ENCODE data around the gene RDH8. TPM values are rescaled to one million over a fixed set of nuclear protein-coding genes. Genes with fewer than 3 reads are reported as not detected.

The RDH8 gene
- total and polyA plus RNA-seq, 2 of the 4 experiments (the other 2 are of a cell fraction): 0.18 TPM; not detected in 1

GRCh38 chr19:9972103-9972502 is 41.2 kb upstream of the RDH8 start:
- TF ChIP-seq CEBPB (IDR thresholded peaks at IDR 0.05; ENCODE audit: low read depth, low read length) (no peak), MAZ (IDR thresholded peaks at IDR 0.05; ENCODE audit: borderline replicate concordance, low read depth, low read length) (no peak), CHD1 (IDR thresholded peaks at IDR 0.05; ENCODE audit: low read depth, low read length) (no peak), POLR2A (IDR thresholded peaks at IDR 0.05; ENCODE audit: low read depth, low read length) (no peak), RAD21 (IDR thresholded peaks at IDR 0.05; ENCODE audit: low read length) (no peak), USF2 (IDR thresholded peaks at IDR 0.05; ENCODE audit: low read depth, low read length) (no peak), ELK1 (IDR thresholded peaks at IDR 0.05; ENCODE audit: borderline replicate concordance, low read depth, low read length) (no peak), FOS (IDR thresholded peaks at IDR 0.05; ENCODE audit: low read depth, low read length) (no peak), NFE2L2 (IDR thresholded peaks at IDR 0.05; ENCODE audit: low read depth, low read length) (no peak), RFX5 (IDR thresholded peaks at IDR 0.05; ENCODE audit: low read depth, low read length) (no peak), BHLHE40 (IDR thresholded peaks at IDR 0.05; ENCODE audit: low read depth, low read length) (no peak), RCOR1 (IDR thresholded peaks at IDR 0.05; ENCODE audit: insufficient replicate concordance, low read length) (no peak), SMC3 (IDR thresholded peaks at IDR 0.05; ENCODE audit: low read depth, low read length) (no peak)
- Histone ChIP-seq H4K91ac (ENCODE audit: insufficient read depth, low read depth, low read length) (no peak overlapping the region), H3K4ac (ENCODE audit: low read depth, low read length) (no peak overlapping the region), H2AK9ac (replicated peaks; ENCODE audit: low read depth, low read length, poor library complexity) (no peak overlapping the region), H2AFZ (replicated peaks; ENCODE audit: low read length, poor library complexity) (no peak overlapping the region), H3K9me3 (ENCODE audit: control insufficient read depth, insufficient read depth, low read length) (no peaks in the 10 kb centered on the region), H4K8ac (ENCODE audit: low read depth in 2 of 2, low read length in 2 of 2) (no peak overlapping the region), H3K14ac (replicated peaks; ENCODE audit: low read depth, low read length) (no peak overlapping the region), H2BK5ac (ENCODE audit: low read depth, low read length, poor library complexity, severe bottlenecking) (no peak overlapping the region), H2BK120ac (ENCODE audit: low read depth, low read length) (no peak overlapping the region), H3K27ac (ENCODE audit: insufficient read depth, low read length) (no peak overlapping the region), H2BK20ac (ENCODE audit: low read depth, low read length) (no peak overlapping the region), H3K9ac (ENCODE audit: low read depth, low read length) (no peak overlapping the region), H3K36me3 (ENCODE audit: control insufficient read depth, insufficient read depth, low read length) (peaks cover 2% of the 10 kb centered on the region; the same call in 1 of the 2 replicates), H3K56ac (ENCODE audit: extremely low read depth, insufficient read depth, low read length) (no peak overlapping the region), H3K18ac (ENCODE audit: low read depth, low read length) (no peak overlapping the region), H2AK5ac (ENCODE audit: low read depth, low read length) (no peak overlapping the region), H3K9me1 (ENCODE audit: insufficient read depth, low read length) (no peaks in the 10 kb centered on the region), H3K4me3 (ENCODE audit: insufficient read depth, low read depth, low read length) (no peak overlapping the region), H4K20me1 (ENCODE audit: insufficient read depth, low read length) (no peaks in the 10 kb centered on the region), H3K4me2 (ENCODE audit: low read depth, low read length) (no peak overlapping the region), H3K79me1 (ENCODE audit: low read depth in 1 of 2, low read length in 2 of 2) (no peaks in the 10 kb centered on the region), H3K27me3 (ENCODE audit: control insufficient read depth, insufficient read depth, low read length) (no peaks in the 10 kb centered on the region), H4K5ac (ENCODE audit: low read depth, low read length) (no peak overlapping the region), H2BK15ac (ENCODE audit: low read depth, low read length) (no peak overlapping the region), H3K4me1 (ENCODE audit: control insufficient read depth, insufficient read depth, low read length) (peaks cover 2% of the 10 kb centered on the region; the same call in 1 of the 2 replicates), H3K23ac (ENCODE audit: low read depth, low read length) (no peak overlapping the region)
- ATAC-seq (ENCODE audit: low read depth) (no peak), DNase-seq (no peak)
- POLR2A ChIA-PET (ENCODE audit: unreplicated experiment): no interaction called here
- in situ Hi-C loops (cut with MboI; ENCODE audit: low sequenced_read_pairs): no loop called here
- dilution Hi-C loops (cut with HindIII; ENCODE audit: low sequenced_read_pairs, unreplicated experiment): no loop called here
- 93 to 100% methylated on average over 4 to 5 of the region's 6 CpGs for WGBS, 2 experiments (ENCODE audit: extremely low coverage in 2 of 2, insufficient read length in 1 of 2)
- BruUV-seq (replicated peaks): no TSS peak
- CTCF ChIA-PET: no interaction called here
- intact Hi-C loops (cut with micrococcal nuclease): no loop called here
